OCI-LY3 (cell line): Measurements from ENCODE around the gene REX1BD.

Experiments
- H2AFZ ChIP-seq: fragments of 200-600, 300-600 bp; shearing (Covaris generic); 2 replicates; pipeline ENCODE4 v1.6.0; 2014; ENCODE audit warnings: antibody characterized with exemption, low read depth, low read length
- H3K27ac ChIP-seq: fragments of 200-600, 300-600 bp; sonication (generic); 2 replicates; pipeline ENCODE4 v1.5.1; 2014; ENCODE audit warnings: mild to moderate bottlenecking, low read length, moderate library complexity, mixed read lengths
- H3K27me3 ChIP-seq: fragments of 200-600, 300-600 bp; sonication (generic); 2 replicates; pipeline ENCODE4 v1.6.1; 2014; ENCODE audit warnings: low read depth, low read length, mixed read lengths
- H3K36me3 ChIP-seq: fragments of 200-600, 300-600 bp; sonication (generic); replicated peaks from 2 replicates; pipeline ENCODE3; 2014; ENCODE audit warnings: low read depth, low read length, mixed read lengths
- H3K4me1 ChIP-seq: fragments of 300-600, 200-600 bp; sonication (generic); 2 replicates; pipeline ENCODE4 v1.6.1; 2014; ENCODE audit warnings: low read length, mixed read lengths
- H3K4me2 ChIP-seq: fragments of 200-600, 300-600 bp; sonication (generic); 2 replicates; pipeline ENCODE4 v1.6.1; 2014; ENCODE audit warnings: low read length, mixed read lengths
- H3K4me3 ChIP-seq: fragments of 300-600, 200-600 bp; sonication (generic); 2 replicates; pipeline ENCODE4 v1.5.1; 2014; ENCODE audit warnings: antibody characterized with exemption, mild to moderate bottlenecking, low read length, moderate library complexity
- H3K79me2 ChIP-seq: fragments of 300-600, 200-600 bp; shearing (Covaris generic); 2 replicates; pipeline ENCODE4 v1.6.1; 2014; ENCODE audit warnings: mild to moderate bottlenecking, low read length, mixed read lengths
- H3K9ac ChIP-seq: fragments of 300-600, 200-600 bp; shearing (Covaris generic); 2 replicates; pipeline ENCODE4 v1.6.0; 2014; ENCODE audit warnings: mild to moderate bottlenecking, low read length, moderate library complexity
- H3K9me3 ChIP-seq: fragments of 200-600, 300-600 bp; shearing (Covaris generic); 2 replicates; pipeline ENCODE4 v1.6.1; 2014; ENCODE audit warnings: low read length, mixed read lengths; ENCODE audit not compliant: insufficient read depth
- H4K20me1 ChIP-seq: fragments of 200-600, 300-600 bp; sonication (generic); 2 replicates; pipeline ENCODE4 v1.6.1; 2016; ENCODE audit warnings: low read length, mixed read lengths; ENCODE audit not compliant: insufficient read depth
- EZH2phosphoT487 ChIP-seq: fragments of 200-600 bp; shearing (Covaris generic); IDR thresholded peaks from 2 replicates; pipeline ENCODE4 v1.6.1; 2018; ENCODE audit warnings: antibody characterized with exemption, mixed run types, low read depth
- TF ChIP-seq, protein P1 (sequence below): fragments of 200-600, 300-600 bp; sonication (generic); IDR thresholded peaks from 2 replicates; pipeline ENCODE4 v1.5.1; 2014; ENCODE audit warnings: antibody characterized with exemption, low read length, low read depth

Gene REX1BD

GRCh38 chr19:18639706-18640243 is 51.2 kb downstream of the REX1BD start:
- Histone ChIP-seq H2AFZ (no peak overlapping the region), H3K4me1 (peaks cover 22% of the 10 kb centered on the region), H3K9ac (no peak overlapping the region), H3K36me3 (no peaks in the 10 kb centered on the region), H4K20me1 (peaks cover 28% of the 10 kb centered on the region), H3K79me2 (peaks cover 51% of the 10 kb centered on the region), H3K27me3 (peaks cover 3% of the 10 kb centered on the region; the same call in 1 of the 2 replicates), H3K4me3 (no peak overlapping the region), H3K4me2 (no peak overlapping the region), H3K9me3 (no peaks in the 10 kb centered on the region), H3K27ac (no peak overlapping the region)
- TF ChIP-seq, protein P1, sequence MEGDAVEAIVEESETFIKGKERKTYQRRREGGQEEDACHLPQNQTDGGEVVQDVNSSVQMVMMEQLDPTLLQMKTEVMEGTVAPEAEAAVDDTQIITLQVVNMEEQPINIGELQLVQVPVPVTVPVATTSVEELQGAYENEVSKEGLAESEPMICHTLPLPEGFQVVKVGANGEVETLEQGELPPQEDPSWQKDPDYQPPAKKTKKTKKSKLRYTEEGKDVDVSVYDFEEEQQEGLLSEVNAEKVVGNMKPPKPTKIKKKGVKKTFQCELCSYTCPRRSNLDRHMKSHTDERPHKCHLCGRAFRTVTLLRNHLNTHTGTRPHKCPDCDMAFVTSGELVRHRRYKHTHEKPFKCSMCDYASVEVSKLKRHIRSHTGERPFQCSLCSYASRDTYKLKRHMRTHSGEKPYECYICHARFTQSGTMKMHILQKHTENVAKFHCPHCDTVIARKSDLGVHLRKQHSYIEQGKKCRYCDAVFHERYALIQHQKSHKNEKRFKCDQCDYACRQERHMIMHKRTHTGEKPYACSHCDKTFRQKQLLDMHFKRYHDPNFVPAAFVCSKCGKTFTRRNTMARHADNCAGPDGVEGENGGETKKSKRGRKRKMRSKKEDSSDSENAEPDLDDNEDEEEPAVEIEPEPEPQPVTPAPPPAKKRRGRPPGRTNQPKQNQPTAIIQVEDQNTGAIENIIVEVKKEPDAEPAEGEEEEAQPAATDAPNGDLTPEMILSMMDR, result no peak
- no peak for TF ChIP-seq EZH2phosphoT487
